GM21619 (cell line): ENCODE data around the gene NAV2.

Experiments used
- ATAC-seq: cut with Tn5 transposase; IDR thresholded peaks from one replicate; pipeline ENCODE4 v1.9.1; 2021; ENCODE audit not compliant: unreplicated experiment

The NAV2 gene

GRCh38 chr11:20097319-20098221 is 384.9 kb downstream of the NAV2 start:
- ATAC-seq, result no peak

- no peak for ATAC-seq
Observed at GRCh38 chr11:20099527-20099926, 386.9 kb downstream of the NAV2 start.

- ATAC-seq, result no peak
Observed at GRCh38 chr11:20102397-20102796, 389.8 kb downstream of the NAV2 start.

- no peak for ATAC-seq
Observed at GRCh38 chr11:20103281-20103680, 390.6 kb downstream of the NAV2 start.

GRCh38 chr11:20105427-20105826 is 392.8 kb downstream of the NAV2 start:
- no peak for ATAC-seq

- no peak for ATAC-seq
Observed at GRCh38 chr11:20109731-20110445, 397.3 kb downstream of the NAV2 start.

- peak; percentile 84 for ATAC-seq
Observed at GRCh38 chr11:20110908-20111669, 398.5 kb downstream of the NAV2 start.

- no peak for ATAC-seq
Observed at GRCh38 chr11:20111871-20112270, 399.2 kb downstream of the NAV2 start.

GRCh38 chr11:20112291-20113148 is 399.9 kb downstream of the NAV2 start:
- ATAC-seq, result no peak

- no peak for ATAC-seq
Observed at GRCh38 chr11:20113149-20113438, 400.5 kb downstream of the NAV2 start.

- no peak for ATAC-seq
Observed at GRCh38 chr11:20114588-20114987, 402.0 kb downstream of the NAV2 start.

- no peak for ATAC-seq
Observed at GRCh38 chr11:20116825-20117224, 404.2 kb downstream of the NAV2 start.

GRCh38 chr11:20117291-20117690 is 404.7 kb downstream of the NAV2 start:
- ATAC-seq, result no peak

GRCh38 chr11:20118209-20118608 is 405.6 kb downstream of the NAV2 start:
- ATAC-seq, result no peak

- no peak for ATAC-seq
Observed at GRCh38 chr11:20119315-20119714, 406.7 kb downstream of the NAV2 start.

- no peak for ATAC-seq
Observed at GRCh38 chr11:20120134-20120925, 407.7 kb downstream of the NAV2 start.

GRCh38 chr11:20122131-20122530 is 409.5 kb downstream of the NAV2 start:
- ATAC-seq, result no peak

- ATAC-seq, result no peak
Observed at GRCh38 chr11:20125927-20126326, 413.3 kb downstream of the NAV2 start.

- no peak for ATAC-seq
Observed at GRCh38 chr11:20126724-20127123, 414.1 kb downstream of the NAV2 start.
